ENCODE results near the gene NFXL1.

Gene NFXL1

GRCh38 chr4:47835494-47835893 is 78.9 kb downstream of the NFXL1 start:
- no peak for TF ChIP-seq CTCF (IDR thresholded peaks at IDR 0.05; ENCODE audit: insufficient read depth, missing control alignments)
- no peak for DNase-seq (ENCODE audit: insufficient read length, low spot score)
- no peak for FAIRE-seq

- DNase-seq (ENCODE audit: insufficient read length, low spot score): no peak
- no peak for TF ChIP-seq CTCF (IDR thresholded peaks at IDR 0.05; ENCODE audit: insufficient read depth, missing control alignments)
- FAIRE-seq: no peak
These were observed 83.2 kb downstream of the NFXL1 start for GRCh38 chr4:47831026-47831679.

- DNase-seq (ENCODE audit: insufficient read length, low spot score) (no peak), FAIRE-seq (no peak)
- no peak for TF ChIP-seq CTCF (IDR thresholded peaks at IDR 0.05; ENCODE audit: insufficient read depth, missing control alignments)
These were observed 83.9 kb downstream of the NFXL1 start for GRCh38 chr4:47830265-47831025.

- DNase-seq (ENCODE audit: insufficient read length, low spot score) (no peak), FAIRE-seq (no peak)
- no peak for TF ChIP-seq CTCF (IDR thresholded peaks at IDR 0.05; ENCODE audit: insufficient read depth, missing control alignments)
These were observed 84.9 kb downstream of the NFXL1 start for GRCh38 chr4:47829438-47829837.

- FAIRE-seq (no peak), DNase-seq (ENCODE audit: insufficient read length, low spot score) (no peak)
- TF ChIP-seq CTCF (IDR thresholded peaks at IDR 0.05; ENCODE audit: insufficient read depth, missing control alignments): no peak
These were observed 86.9 kb downstream of the NFXL1 start for GRCh38 chr4:47827343-47828047.

- TF ChIP-seq CTCF (IDR thresholded peaks at IDR 0.05; ENCODE audit: insufficient read depth, missing control alignments): no peak
- DNase-seq (ENCODE audit: insufficient read length, low spot score) (no peak), FAIRE-seq (no peak)
These were observed 89.5 kb downstream of the NFXL1 start for GRCh38 chr4:47824840-47825239.
